ENCODE measurements around the gene SGMS1.

SGMS1 gene

GRCh38 chr10:50556237-50557120 is 67.3 kb downstream of the SGMS1 start:
- Histone ChIP-seq H3K4me3 (ENCODE audit: insufficient read depth, low read length, poor library complexity, severe bottlenecking) (no peak overlapping the region), H3K4me2 (ENCODE audit: low read depth, low read length, poor library complexity, severe bottlenecking) (no peak overlapping the region)

GRCh38 chr10:50554995-50555568 is 68.7 kb downstream of the SGMS1 start:
- no peak overlapping the region for H3K9ac ChIP-seq (ENCODE audit: low read length)
- H3K27ac ChIP-seq (ENCODE audit: low read depth, low read length): no peak overlapping the region
- H3K4me2 ChIP-seq (ENCODE audit: low read depth, low read length, poor library complexity, severe bottlenecking): no peak overlapping the region
- no peak overlapping the region for H2AFZ ChIP-seq (ENCODE audit: low read depth, low read length, severe bottlenecking)
- no peaks in the 10 kb centered on the region; the same call in none of the 2 replicates for H4K20me1 ChIP-seq (ENCODE audit: low read depth, low read length)
- H3F3A ChIP-seq (ENCODE audit: insufficient read depth): 0 out of 2 replicates have a peak, but pooled peaks cover 3% of the 10 kb centered on the region
- H3K79me2 ChIP-seq (ENCODE audit: insufficient read depth, low read length): 0 out of 2 replicates have a peak, but pooled peaks cover 3% of the 10 kb centered on the region
- H3K36me3 ChIP-seq (ENCODE audit: low read length): no peaks in the 10 kb centered on the region
- no peaks in the 10 kb centered on the region for H3K9me2 ChIP-seq (replicated peaks; ENCODE audit: insufficient read depth, low read length)
- H3K4me3 ChIP-seq (ENCODE audit: insufficient read depth, low read length, poor library complexity, severe bottlenecking): no peak overlapping the region
- H3K27me3 ChIP-seq (ENCODE audit: low read length): no peaks in the 10 kb centered on the region
- H3K9me3 ChIP-seq (ENCODE audit: insufficient read depth, low read length): no peaks in the 10 kb centered on the region
- TF ChIP-seq EZH2phosphoT487 (conservative IDR thresholded peaks at IDR 0.05; ENCODE audit: low read length): no peak
- TF ChIP-seq CTCF (IDR thresholded peaks at IDR 0.05; ENCODE audit: insufficient read depth, low read length, poor library complexity, severe bottlenecking): no peak

More at GRCh38 chr10:50556237-50557120, 67.3 kb downstream of the SGMS1 start:
- no peak overlapping the region for H3K9ac ChIP-seq (ENCODE audit: low read length)
- no peaks in the 10 kb centered on the region; the same call in none of the 2 replicates for H4K20me1 ChIP-seq (ENCODE audit: low read depth, low read length)
- H3K79me2 ChIP-seq (ENCODE audit: insufficient read depth, low read length): 0 out of 2 replicates have a peak, but pooled peaks cover 3% of the 10 kb centered on the region
- no peaks in the 10 kb centered on the region for H3K27me3 ChIP-seq (ENCODE audit: low read length)
- no peak overlapping the region for H3K27ac ChIP-seq (ENCODE audit: low read depth, low read length)
- H3K36me3 ChIP-seq (ENCODE audit: low read length): no peaks in the 10 kb centered on the region
- H3K9me3 ChIP-seq (ENCODE audit: insufficient read depth, low read length): no peaks in the 10 kb centered on the region
- H3F3A ChIP-seq (ENCODE audit: insufficient read depth): 0 out of 2 replicates have a peak, but pooled peaks cover 7% of the 10 kb centered on the region
- no peak overlapping the region for H2AFZ ChIP-seq (ENCODE audit: low read depth, low read length, severe bottlenecking)
- no peak for TF ChIP-seq CTCF (IDR thresholded peaks at IDR 0.05; ENCODE audit: insufficient read depth, low read length, poor library complexity, severe bottlenecking)
- no peak for TF ChIP-seq EZH2phosphoT487 (conservative IDR thresholded peaks at IDR 0.05; ENCODE audit: low read length)
- H3K9me2 ChIP-seq (replicated peaks; ENCODE audit: insufficient read depth, low read length): no peaks in the 10 kb centered on the region

- Histone ChIP-seq H3K27ac (ENCODE audit: low read depth, low read length) (no peak overlapping the region), H3K4me2 (ENCODE audit: low read depth, low read length, poor library complexity, severe bottlenecking) (no peak overlapping the region), H4K20me1 (ENCODE audit: low read depth, low read length) (no peaks in the 10 kb centered on the region; the same call in none of the 2 replicates), H3K4me3 (ENCODE audit: insufficient read depth, low read length, poor library complexity, severe bottlenecking) (no peak overlapping the region), H3F3A (ENCODE audit: insufficient read depth) (0 out of 2 replicates have a peak, but pooled peaks cover 2% of the 10 kb centered on the region), H2AFZ (ENCODE audit: low read depth, low read length, severe bottlenecking) (no peak overlapping the region), H3K27me3 (ENCODE audit: low read length) (no peaks in the 10 kb centered on the region), H3K36me3 (ENCODE audit: low read length) (no peaks in the 10 kb centered on the region), H3K9ac (ENCODE audit: low read length) (no peak overlapping the region), H3K9me2 (replicated peaks; ENCODE audit: insufficient read depth, low read length) (no peaks in the 10 kb centered on the region), H3K79me2 (ENCODE audit: insufficient read depth, low read length) (0 out of 2 replicates have a peak, but pooled peaks cover 3% of the 10 kb centered on the region), H3K9me3 (ENCODE audit: insufficient read depth, low read length) (no peaks in the 10 kb centered on the region)
- no peak for TF ChIP-seq EZH2phosphoT487 (conservative IDR thresholded peaks at IDR 0.05; ENCODE audit: low read length)
- TF ChIP-seq CTCF (IDR thresholded peaks at IDR 0.05; ENCODE audit: insufficient read depth, low read length, poor library complexity, severe bottlenecking): no peak
Observed at GRCh38 chr10:50554376-50554994, 69.3 kb downstream of the SGMS1 start.
